Fibroblast of gingiva (primary cell): ENCODE measurements around the gene F2R.
"Not testable (repeated sequence)": the region's sequence is repeated elsewhere in the genome, so short reads cannot be mapped to it uniquely, and the experiment has no call there.

Source experiments
- DNase-seq: peaks from one replicate; pipeline ENCODE4 v3.0.0-alpha.2; 2011; ENCODE audit warnings: low read depth

Gene F2R

GRCh38 chr5:76757049-76757448 lies 41.1 kb downstream of the F2R start:
- no peak for DNase-seq

DNA sequence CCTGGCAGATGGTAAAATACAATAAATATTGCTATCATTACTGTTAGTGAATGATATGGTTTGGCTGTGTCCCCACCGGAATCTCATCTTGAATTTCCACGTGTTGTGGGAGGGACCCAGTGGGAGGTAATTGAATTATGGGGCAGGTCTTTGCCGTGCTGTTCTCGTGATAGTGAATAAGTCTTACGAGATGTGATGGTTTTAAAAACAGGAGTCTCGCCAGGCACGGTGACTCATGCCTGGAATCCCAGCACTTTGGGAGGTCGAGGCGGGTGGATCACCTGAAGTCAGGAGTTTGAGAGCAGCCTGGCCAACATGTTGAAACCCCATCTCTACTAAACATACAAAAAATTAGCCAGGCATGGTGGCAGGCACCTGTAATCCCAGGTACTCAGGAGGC lies 45.2 kb downstream of the F2R start:
- not testable (repeated sequence) for DNase-seq

DNA sequence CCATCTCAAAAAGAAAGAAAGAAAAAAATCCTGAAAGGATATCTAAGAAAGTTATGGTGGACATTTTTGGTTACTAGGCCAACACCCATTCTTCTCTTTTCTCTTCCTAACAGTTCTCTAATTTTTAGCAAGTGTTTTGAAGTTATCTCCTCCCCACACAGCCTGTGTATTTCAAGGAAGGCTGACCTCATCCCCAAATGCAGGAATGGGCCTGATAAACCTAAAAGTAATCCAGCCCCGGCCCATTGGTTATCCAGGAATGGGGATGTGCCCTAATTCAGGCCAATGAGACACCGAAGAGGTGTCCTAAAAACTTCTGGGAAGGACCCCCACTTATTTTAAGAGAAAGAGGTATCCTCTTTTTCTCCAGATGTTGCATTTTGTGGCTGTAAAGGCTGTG lies 46.6 kb downstream of the F2R start:
- no peak for DNase-seq

- no peak for DNase-seq
These were observed 47.2 kb downstream of the F2R start for GRCh38 chr5:76763136-76763535.

- DNase-seq, result no peak
These were observed 48.4 kb downstream of the F2R start for GRCh38 chr5:76764374-76764773.

DNA sequence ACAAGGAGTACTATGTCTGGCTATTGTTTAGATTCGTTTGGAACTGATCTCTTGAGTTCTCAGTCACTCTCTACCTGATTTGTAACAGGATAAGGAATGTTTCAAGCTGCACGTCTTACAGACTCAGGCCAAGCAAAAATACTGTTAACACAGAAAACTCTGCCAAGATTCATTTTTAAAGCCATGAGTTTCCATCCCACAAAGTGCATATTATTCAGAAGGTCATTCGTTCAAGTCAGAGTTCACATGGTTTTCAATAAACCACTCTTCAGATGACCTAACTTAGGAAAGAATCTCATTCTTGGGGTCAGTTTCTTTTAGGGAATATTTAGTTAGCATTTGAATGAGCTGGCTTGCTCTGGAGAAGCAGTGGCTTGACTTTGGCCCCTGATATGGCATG lies 49.3 kb downstream of the F2R start:
- DNase-seq, result peak; percentile 33

DNA sequence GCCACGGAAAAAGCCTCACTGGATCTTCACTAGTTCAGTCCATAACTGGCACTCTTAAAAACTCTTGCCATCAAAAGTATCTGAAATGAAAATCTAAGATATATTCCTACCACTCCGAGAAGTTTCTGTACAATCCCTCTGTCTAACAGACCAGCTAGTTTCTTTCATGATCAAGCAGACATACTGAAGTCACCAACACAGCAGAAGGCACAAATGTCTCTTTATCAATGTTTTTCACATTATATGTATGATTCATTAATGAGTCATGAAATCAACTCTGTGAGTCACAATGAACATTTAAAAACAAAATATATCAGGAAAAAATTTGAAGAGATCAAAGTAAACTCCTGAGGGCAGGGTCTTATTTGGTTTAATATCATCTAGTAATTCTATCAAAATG lies 50.8 kb downstream of the F2R start:
- DNase-seq, result no peak

- DNase-seq, result not testable (repeated sequence)
These were observed 55.1 kb downstream of the F2R start for GRCh38 chr5:76771041-76771440.

GRCh38 chr5:76771705-76772405 lies 55.9 kb downstream of the F2R start:
- no peak for DNase-seq

- DNase-seq, result no peak
These were observed 60.0 kb downstream of the F2R start for GRCh38 chr5:76775921-76776320.

DNA sequence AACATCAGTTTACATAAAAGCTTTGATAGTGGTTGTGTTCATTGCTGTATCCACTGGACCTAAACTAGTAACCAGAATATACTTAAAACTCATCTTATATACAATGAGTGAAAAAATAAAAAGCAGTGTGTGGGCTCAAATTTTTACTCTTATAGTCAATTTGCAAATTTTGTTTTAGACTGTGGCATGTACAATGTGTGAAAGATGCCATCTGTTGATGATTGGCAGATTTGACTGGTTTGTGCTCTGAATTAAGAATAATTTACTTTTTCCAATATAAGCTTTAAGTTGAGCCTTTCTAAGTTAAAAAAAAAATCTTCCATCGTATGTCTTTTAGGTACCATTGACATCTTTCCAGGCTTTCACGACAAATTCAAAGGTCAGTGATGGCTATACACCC lies 60.5 kb downstream of the F2R start:
- no peak for DNase-seq

- not testable (repeated sequence) for DNase-seq
These were observed 64.7 kb downstream of the F2R start for GRCh38 chr5:76780616-76781015.

- DNase-seq, result no peak
These were observed 65.8 kb downstream of the F2R start for GRCh38 chr5:76781775-76782174.

DNA sequence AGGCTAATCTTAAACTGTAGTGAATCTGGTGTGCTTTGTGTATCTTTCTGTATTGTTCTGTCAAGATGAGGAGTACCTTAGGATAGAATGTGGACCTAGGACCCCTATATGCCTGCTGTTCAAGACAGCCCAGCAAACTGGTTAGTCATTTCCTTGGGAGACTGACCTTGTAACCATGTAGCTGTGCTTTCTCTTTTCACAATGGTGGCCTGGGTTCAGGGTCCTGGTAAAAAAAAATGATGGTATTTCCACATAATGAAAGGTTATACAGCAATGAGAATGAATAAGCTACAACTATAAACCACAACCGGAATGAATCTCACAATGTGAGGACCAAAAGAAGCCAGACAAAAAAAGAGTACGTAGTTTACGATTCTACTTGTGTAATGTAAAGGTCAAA lies 66.5 kb downstream of the F2R start:
- DNase-seq, result no peak
